OCI-LY7 (cell line): ENCODE data around the gene NCK2. TPM values are rescaled to one million over a fixed set of nuclear protein-coding genes. Genes with fewer than 3 reads are reported as not detected.

Experiments
- BruUV-seq: library from RNA; stranded (reverse); fragments of 400-500 nt; replicated peaks from 2 replicates; lab custom pipeline; 2021; lab: Mats Ljungman, UMichigan
- CTCF ChIA-PET: fragments of 300-600 bp; sonication (Branson Sonifier 250); formaldehyde crosslinking; loops from one replicate; lab custom pipeline; 2022; ENCODE audit warnings: antibody characterized with exemption; ENCODE audit not compliant: unreplicated experiment; lab: Charles Lee
- POLR2A ChIA-PET: fragments of 300-600 bp; sonication (Branson Sonifier 250); formaldehyde crosslinking; loops from one replicate; lab custom pipeline; 2022; ENCODE audit warnings: antibody characterized with exemption; lab: Charles Lee
- DNase-seq: peaks from one replicate; pipeline ENCODE4 v3.0.0-alpha.2; 2015; ENCODE audit warnings: low spot score
- H2AFZ ChIP-seq: fragments of 200-600 bp; sonication (generic), shearing (Covaris generic); 2 replicates; pipeline ENCODE4 v1.6.1; 2014; ENCODE audit warnings: mild to moderate bottlenecking, antibody characterized with exemption, low read length, moderate library complexity
- H3K27ac ChIP-seq: fragments of 200-600 bp; sonication (generic); 2 replicates; pipeline ENCODE4 v1.5.1; 2014; ENCODE audit warnings: mixed run types, low read depth, mild to moderate bottlenecking, moderate library complexity, low read length, inconsistent platforms; ENCODE audit not compliant: poor library complexity, severe bottlenecking
- H3K36me3 ChIP-seq: fragments of 200-600 bp; sonication (generic); 2 replicates; pipeline ENCODE4 v1.6.1; 2014; ENCODE audit warnings: mild to moderate bottlenecking, antibody characterized with exemption, low read length, moderate library complexity, mixed read lengths; ENCODE audit not compliant: insufficient read depth
- H3K4me1 ChIP-seq: fragments of 200-600 bp; sonication (generic); 2 replicates; pipeline ENCODE4 v1.5.1; 2014; ENCODE audit warnings: mild to moderate bottlenecking, low read length; ENCODE audit not compliant: insufficient read depth, poor library complexity, severe bottlenecking
- H3K4me2 ChIP-seq: fragments of 200-600 bp; sonication (generic); 2 replicates; pipeline ENCODE4 v1.6.1; 2014; ENCODE audit warnings: mild to moderate bottlenecking, low read length
- H3K4me3 ChIP-seq: fragments of 200-600 bp; sonication (generic); 2 replicates; pipeline ENCODE4 v1.5.1; 2014; ENCODE audit warnings: mild to moderate bottlenecking, low read depth, low read length; ENCODE audit not compliant: poor library complexity, severe bottlenecking
- H3K79me2 ChIP-seq: fragments of 200-600 bp; sonication (generic); 2 replicates; pipeline ENCODE4 v1.6.1; 2016; ENCODE audit warnings: low read depth, mild to moderate bottlenecking, low read length, moderate library complexity, mixed read lengths; ENCODE audit not compliant: insufficient read depth
- H3K9me2 ChIP-seq: fragments of 200-600 bp; sonication (generic); 2 replicates; pipeline ENCODE4 v1.6.1; 2016; ENCODE audit warnings: mild to moderate bottlenecking, low read length, mixed read lengths; ENCODE audit not compliant: insufficient read depth
- H3K9me3 ChIP-seq: fragments of 200-600 bp; sonication (generic); 2 replicates; pipeline ENCODE4 v1.6.1; 2014; ENCODE audit warnings: mild to moderate bottlenecking, mixed run types, low read length, mixed read lengths
- H4K20me1 ChIP-seq: fragments of 200-600 bp; sonication (generic); 2 replicates; pipeline ENCODE4 v1.6.1; 2014; ENCODE audit warnings: mild to moderate bottlenecking, antibody characterized with exemption, low read length, moderate library complexity, mixed read lengths; ENCODE audit not compliant: insufficient read depth
- CTCF ChIP-seq: fragments of 200-600 bp; sonication (generic); conservative IDR thresholded peaks from 2 replicates; pipeline ENCODE4 v1.5.1; 2014; ENCODE audit warnings: mild to moderate bottlenecking, antibody characterized with exemption, low read length, moderate library complexity, mixed read lengths
- EZH2phosphoT487 ChIP-seq: fragments of 200-600 bp; sonication (generic); IDR thresholded peaks from 2 replicates; pipeline ENCODE4 v1.6.1; 2018; ENCODE audit warnings: low read depth, borderline replicate concordance, mild to moderate bottlenecking, mixed run types, antibody characterized with exemption, low read length, moderate library complexity, mixed read lengths
- intact Hi-C: fragments of 100-400 bp; cut with micrococcal nuclease; formaldehyde crosslinking; loops from one replicate; pipeline ENCODE4 v1.10.0; 2022; ENCODE audit not compliant: unreplicated experiment
- total RNA-seq, 2 experiments: library from RNA; depleted of rRNA in 1 of 2; stranded (reverse); fragments of >200 nt in 1 of 2; shearing (Covaris generic) in 1 of 2; gene quantifications; 2 replicates each; pipeline ENCODE4 v1.2.3, GENCODE V29; 2014 to 2022

The NCK2 gene
- total RNA-seq, 2 experiments from 2014 or later: 23.4 to 34.2 TPM

- Histone ChIP-seq H3K4me3 (no peak overlapping the region), H3K36me3 (peaks cover 4% of the 10 kb centered on the region; the same call in 1 of the 2 replicates), H3K9me3 (no peaks in the 10 kb centered on the region; the same call in 1 of the 2 replicates), H3K27ac (peak overlapping the region; percentile 36), H4K20me1 (no peaks in the 10 kb centered on the region), H3K4me2 (peak overlapping the region; percentile 49), H3K79me2 (no peaks in the 10 kb centered on the region), H3K4me1 (peaks cover 62% of the 10 kb centered on the region), H2AFZ (peak overlapping the region; percentile 88), H3K9me2 (no peaks in the 10 kb centered on the region)
- TF ChIP-seq EZH2phosphoT487 (no peak), CTCF (no peak)
- no TSS peak for BruUV-seq
- intact Hi-C loops: no loop called here
- CTCF ChIA-PET: no interaction called here
- POLR2A ChIA-PET: interaction anchor here (0.5 to 1.7 kb wide), 6 partner anchors 8 to 73 kb away, joined by 3 to 19 read pairs (median 3); no protein-coding TSS in a partner anchor
- DNase-seq: no peak
These were observed 6.6 kb upstream of the NCK2 start for GRCh38 chr2:105737980-105738657.

- Histone ChIP-seq H3K79me2 (no peaks in the 10 kb centered on the region), H4K20me1 (no peaks in the 10 kb centered on the region), H3K4me2 (peak overlapping the region; percentile 49), H3K36me3 (peaks cover 4% of the 10 kb centered on the region; the same call in 1 of the 2 replicates), H3K27ac (peak overlapping the region; percentile 36), H3K9me2 (no peaks in the 10 kb centered on the region), H3K4me3 (no peak overlapping the region), H3K4me1 (peaks cover 62% of the 10 kb centered on the region), H2AFZ (peak overlapping the region; percentile 88), H3K9me3 (no peaks in the 10 kb centered on the region; the same call in 1 of the 2 replicates)
- BruUV-seq: no TSS peak
- intact Hi-C loops: no loop called here
- ChIA-PET POLR2A (interaction anchor here (0.5 to 1.7 kb wide), 5 partner anchors 9 to 72 kb away, joined by 3 to 19 read pairs (median 3); no protein-coding TSS in a partner anchor), CTCF (no interaction called here)
- peak; percentile 41 for DNase-seq
- TF ChIP-seq CTCF (no peak), EZH2phosphoT487 (no peak)
These were observed 6.0 kb upstream of the NCK2 start for GRCh38 chr2:105738658-105739241.
